Subcutaneous adipose tissue (tissue), 4 donors: Measurements from ENCODE around the gene TNFRSF4. TPM values are rescaled to one million over a fixed set of nuclear protein-coding genes. Genes with fewer than 3 reads are reported as not detected.

ENCODE experiments used
- total RNA-seq, 4 donors: library from RNA; depleted of rRNA; stranded (reverse); fragments of >200 nt; gene quantifications; one replicate each; pipeline ENCODE4 v1.1.0, GENCODE V29; 2016
- TF ChIP-seq, protein P1 (sequence below): fragments of 450-650 bp; IDR thresholded peaks from one replicate; pipeline ENCODE4 v1.5.1; 2016; ENCODE audit warnings: low read depth, mild to moderate bottlenecking, control low read depth, antibody characterized with exemption, moderate library complexity

The TNFRSF4 gene
- total RNA-seq, 4 donors from 2014 or later = 0.68 to 4.7 (median 1.6) TPM; not detected in 1

DNA sequence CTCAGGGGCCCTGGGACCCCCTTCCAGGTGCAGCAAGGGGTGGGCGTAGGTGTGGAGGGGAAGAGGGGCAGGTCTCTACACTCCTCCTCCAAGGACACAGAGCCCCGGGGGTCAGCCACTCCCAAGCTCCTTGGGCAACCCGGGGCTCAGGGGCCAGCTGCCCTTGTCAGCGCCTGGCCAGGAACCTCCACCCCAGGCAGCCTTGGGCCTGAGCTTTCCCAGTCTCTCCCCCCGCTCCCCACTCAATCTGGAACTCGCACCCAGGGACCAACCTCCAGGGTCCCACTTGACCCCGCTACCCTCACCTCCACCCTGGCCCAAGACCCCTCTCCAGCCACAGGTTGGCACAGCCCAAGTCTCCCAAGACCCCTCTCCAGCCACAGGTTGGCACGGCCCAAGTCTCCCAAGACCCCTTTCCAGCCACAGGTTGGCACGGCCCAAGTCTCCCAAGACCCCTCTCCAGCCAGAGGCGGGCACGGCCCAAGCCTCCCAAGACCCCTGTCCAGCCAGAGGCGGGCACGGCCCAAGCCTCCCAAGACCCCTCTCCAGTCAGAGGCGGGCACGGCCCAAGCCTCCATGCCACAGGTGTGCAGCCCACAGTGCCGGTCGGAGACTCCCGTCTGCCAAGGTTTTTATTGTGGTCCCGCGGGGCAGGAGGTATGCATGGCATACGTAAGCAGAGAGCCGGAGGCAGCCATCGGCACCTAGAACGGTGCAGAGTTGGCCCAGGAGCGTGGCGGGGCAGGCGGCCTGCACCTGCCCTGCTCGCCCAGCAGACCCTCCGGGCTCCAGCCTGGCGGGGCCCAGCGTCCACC, 3.0 kb downstream of the TNFRSF4 start:
- TF ChIP-seq, protein P1, sequence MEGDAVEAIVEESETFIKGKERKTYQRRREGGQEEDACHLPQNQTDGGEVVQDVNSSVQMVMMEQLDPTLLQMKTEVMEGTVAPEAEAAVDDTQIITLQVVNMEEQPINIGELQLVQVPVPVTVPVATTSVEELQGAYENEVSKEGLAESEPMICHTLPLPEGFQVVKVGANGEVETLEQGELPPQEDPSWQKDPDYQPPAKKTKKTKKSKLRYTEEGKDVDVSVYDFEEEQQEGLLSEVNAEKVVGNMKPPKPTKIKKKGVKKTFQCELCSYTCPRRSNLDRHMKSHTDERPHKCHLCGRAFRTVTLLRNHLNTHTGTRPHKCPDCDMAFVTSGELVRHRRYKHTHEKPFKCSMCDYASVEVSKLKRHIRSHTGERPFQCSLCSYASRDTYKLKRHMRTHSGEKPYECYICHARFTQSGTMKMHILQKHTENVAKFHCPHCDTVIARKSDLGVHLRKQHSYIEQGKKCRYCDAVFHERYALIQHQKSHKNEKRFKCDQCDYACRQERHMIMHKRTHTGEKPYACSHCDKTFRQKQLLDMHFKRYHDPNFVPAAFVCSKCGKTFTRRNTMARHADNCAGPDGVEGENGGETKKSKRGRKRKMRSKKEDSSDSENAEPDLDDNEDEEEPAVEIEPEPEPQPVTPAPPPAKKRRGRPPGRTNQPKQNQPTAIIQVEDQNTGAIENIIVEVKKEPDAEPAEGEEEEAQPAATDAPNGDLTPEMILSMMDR = no peak

DNA sequence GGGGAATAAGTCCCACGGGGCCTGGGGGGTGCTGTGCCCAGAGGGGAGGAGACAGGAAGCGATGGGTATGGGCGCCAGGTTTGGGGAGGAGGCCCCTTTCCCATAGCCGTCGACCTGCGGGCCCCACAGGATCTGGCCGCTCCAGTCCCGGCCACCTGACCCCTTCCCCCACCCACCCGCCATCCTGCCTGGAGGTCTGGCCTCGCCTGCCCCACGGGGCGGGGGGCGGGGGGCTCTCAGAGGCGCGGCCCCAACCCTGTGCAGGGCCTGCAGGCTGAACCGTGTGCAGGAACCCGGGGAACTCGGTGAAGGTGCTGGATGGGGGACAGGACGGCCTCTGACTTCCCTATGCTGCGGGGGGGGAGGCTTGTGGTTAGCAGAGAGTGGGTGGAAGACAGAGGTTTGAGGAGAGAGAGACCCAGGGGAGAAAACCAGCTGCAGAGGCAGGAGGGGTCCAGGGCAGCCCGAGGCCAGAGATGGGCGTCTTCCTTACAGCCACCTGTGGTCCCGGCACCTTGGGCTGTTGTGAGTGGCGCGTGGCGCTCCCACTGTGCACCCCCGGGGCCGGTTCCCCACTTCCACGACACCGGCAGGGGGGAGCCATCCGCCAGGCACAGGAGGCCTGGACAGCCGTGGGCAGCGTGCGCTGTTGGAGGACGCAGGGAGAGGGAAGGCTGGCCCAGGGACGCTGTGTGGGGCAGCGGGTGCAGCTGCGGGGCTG, 5.1 kb downstream of the TNFRSF4 start:
- TF ChIP-seq, protein P1 = no peak

DNA sequence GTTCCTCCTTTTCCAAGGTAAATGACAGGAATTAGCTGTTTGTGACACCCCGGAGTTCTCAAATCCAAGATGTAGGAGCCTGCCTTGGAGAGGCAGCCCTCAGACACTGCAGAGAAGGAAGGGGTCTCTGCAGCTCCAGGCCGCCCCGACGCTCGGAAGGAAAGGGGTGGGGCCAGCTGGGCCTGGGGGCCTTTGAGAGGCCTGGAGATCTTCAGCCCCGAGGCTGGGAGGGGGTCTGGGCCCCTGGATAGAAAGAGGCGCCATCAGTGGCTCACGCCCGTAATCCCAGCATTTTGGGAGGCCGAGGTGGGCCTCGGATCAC, 6.4 kb downstream of the TNFRSF4 start:
- TF ChIP-seq, protein P1 = no peak

DNA sequence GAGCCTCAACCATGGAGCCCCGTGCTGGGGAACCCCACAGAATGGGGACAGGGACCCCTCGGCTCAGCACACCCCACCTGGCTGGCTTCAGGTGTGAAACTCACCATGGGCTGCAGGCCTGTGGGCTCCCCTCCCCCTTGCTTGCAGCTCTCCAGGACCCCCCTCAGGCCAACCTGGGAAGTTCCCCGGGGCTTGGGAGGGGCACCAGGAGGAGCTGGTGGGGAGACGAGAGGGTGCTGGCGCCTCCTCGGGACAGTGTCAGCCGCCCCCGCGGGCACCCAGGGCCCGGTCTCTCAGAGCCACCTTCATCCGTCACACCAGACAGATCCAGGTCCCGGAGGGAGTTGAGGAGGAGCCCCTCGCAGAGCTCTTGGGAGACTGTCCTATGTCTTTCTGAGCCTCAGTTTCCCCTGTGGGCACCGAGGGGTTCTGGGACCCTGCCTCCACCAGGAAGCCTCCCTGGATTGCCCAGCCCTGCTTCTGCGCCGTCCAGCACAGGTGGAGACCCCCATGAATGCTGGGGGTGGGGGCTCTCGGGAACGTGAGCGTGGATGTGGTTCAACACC, 6.9 kb downstream of the TNFRSF4 start:
- TF ChIP-seq, protein P1 = no peak

DNA sequence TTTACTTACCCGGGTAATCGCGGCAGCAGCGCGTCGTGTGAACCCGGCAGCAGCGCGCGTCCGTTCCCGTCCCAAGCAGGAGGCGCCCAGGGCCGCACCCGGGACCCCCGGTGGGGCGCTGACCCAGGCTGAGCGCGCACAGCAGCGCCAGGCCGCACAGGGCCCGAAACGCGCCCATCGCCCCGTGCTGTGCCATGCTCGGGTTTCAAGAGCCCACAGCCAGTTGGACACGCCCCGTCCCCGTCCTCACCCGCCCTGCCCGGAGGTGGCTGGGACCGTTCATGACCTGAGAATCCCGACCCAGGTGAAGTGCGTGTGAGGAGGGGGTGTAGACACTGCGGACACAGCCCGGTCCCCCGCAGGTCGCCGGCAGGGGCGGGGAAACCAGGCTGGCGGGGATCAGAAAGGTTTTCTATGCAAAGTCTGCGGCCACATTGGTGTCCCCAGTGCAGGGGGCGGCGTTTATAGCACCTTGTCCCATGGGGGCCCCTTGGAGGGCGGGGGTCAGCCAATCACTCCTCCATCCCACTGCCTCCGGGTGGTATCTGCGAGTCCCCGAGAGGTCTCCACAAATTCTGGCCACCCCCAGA, 7.5 kb downstream of the TNFRSF4 start, which contains the start of gene TNFRSF18:
Gene TNFRSF18 (minus strand): TSS at position 217 of the 590 bp plus-strand sequence. CDS start 21 bp downstream, at position 196.
- TF ChIP-seq, protein P1 = no peak

DNA sequence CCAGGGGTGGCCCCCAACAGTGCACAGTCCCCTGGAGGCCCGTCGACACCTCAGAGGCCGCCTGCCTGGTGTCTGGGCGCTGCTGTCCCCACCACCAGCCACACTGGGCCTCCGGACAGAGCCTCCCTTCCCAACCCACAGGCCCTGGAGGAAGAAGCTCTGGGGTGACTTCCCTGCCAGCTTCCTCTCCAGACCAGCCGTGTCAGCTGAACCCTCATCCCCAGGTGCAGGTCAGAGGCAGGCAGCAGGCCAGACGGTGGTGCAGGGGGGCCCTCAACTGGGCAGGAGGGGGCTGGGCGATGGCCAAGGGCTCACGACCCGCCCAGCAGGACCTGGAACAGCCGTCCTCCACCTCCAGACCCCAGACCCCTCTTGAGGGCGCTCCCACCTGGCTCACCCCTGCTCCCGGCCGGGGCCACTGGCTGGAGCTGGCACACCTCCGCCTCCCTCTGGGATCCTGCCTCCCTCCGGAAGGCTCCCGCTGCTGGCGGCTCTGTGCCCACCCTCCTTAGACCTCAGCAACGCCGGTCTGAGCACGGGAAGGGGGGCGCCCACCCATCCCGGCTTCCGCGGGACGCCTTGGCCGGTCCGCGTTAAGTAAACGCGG, 8.1 kb downstream of the TNFRSF4 start:
- TF ChIP-seq, protein P1 = no peak
